ENCODE data around the gene HPS1.

DNA sequence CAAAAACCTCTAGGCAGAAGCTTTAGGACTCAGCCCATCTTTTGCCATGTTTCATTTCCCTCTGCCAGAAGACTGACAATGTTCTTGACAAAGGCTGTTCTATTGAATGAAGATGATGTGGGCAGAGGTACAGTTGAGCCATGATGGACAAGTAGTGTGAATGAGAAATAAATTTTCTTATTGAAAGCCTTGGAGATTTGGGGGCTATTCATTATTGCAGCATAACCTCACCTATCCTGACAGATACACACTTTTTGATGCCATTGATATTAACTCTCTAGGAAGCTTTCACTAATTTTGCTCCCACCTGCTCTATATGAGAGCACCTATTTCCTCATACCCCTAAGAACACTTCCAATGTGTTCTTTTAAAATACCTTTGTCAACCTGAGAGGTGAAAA lies 36.9 kb upstream of the HPS1 start:
- TF ChIP-seq, protein P1, sequence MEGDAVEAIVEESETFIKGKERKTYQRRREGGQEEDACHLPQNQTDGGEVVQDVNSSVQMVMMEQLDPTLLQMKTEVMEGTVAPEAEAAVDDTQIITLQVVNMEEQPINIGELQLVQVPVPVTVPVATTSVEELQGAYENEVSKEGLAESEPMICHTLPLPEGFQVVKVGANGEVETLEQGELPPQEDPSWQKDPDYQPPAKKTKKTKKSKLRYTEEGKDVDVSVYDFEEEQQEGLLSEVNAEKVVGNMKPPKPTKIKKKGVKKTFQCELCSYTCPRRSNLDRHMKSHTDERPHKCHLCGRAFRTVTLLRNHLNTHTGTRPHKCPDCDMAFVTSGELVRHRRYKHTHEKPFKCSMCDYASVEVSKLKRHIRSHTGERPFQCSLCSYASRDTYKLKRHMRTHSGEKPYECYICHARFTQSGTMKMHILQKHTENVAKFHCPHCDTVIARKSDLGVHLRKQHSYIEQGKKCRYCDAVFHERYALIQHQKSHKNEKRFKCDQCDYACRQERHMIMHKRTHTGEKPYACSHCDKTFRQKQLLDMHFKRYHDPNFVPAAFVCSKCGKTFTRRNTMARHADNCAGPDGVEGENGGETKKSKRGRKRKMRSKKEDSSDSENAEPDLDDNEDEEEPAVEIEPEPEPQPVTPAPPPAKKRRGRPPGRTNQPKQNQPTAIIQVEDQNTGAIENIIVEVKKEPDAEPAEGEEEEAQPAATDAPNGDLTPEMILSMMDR (IDR thresholded peaks at IDR 0.05; ENCODE audit: insufficient read depth, low read length, poor library complexity, severe bottlenecking): no peak
- no peak for TF ChIP-seq EZH2phosphoT487 (conservative IDR thresholded peaks at IDR 0.05; ENCODE audit: low read length)

All from SU-DHL-6 (cell line).